Ishikawa (cell line): ENCODE results near the gene MAP2K6.

Experiments used
- CREB1 ChIP-seq: IDR thresholded peaks from 2 replicates; pipeline ENCODE4 v1.6.1; 2012; ENCODE audit warnings: low read depth
- EP300 ChIP-seq: IDR thresholded peaks from 2 replicates; pipeline ENCODE4 v1.6.1; 2012; ENCODE audit warnings: borderline replicate concordance
- FOXM1 ChIP-seq: IDR thresholded peaks from 2 replicates; pipeline ENCODE4 v1.6.1; 2012; ENCODE audit warnings: low read depth, borderline replicate concordance
- RAD21 ChIP-seq: IDR thresholded peaks from 2 replicates; pipeline ENCODE4 v1.6.1; 2012; ENCODE audit warnings: low read depth
- TCF12 ChIP-seq: IDR thresholded peaks from 2 replicates; pipeline ENCODE4 v1.6.1; 2012; ENCODE audit warnings: low read depth
- ZBTB7A ChIP-seq: IDR thresholded peaks from 2 replicates; pipeline ENCODE4 v1.6.1; 2012; ENCODE audit warnings: low read depth
- TF ChIP-seq, protein P1 (sequence below): IDR thresholded peaks from 2 replicates; pipeline ENCODE4 v1.6.1; 2012
- TF ChIP-seq, protein P2 (sequence below): IDR thresholded peaks from 2 replicates; pipeline ENCODE4 v1.6.1; 2012

DNA sequence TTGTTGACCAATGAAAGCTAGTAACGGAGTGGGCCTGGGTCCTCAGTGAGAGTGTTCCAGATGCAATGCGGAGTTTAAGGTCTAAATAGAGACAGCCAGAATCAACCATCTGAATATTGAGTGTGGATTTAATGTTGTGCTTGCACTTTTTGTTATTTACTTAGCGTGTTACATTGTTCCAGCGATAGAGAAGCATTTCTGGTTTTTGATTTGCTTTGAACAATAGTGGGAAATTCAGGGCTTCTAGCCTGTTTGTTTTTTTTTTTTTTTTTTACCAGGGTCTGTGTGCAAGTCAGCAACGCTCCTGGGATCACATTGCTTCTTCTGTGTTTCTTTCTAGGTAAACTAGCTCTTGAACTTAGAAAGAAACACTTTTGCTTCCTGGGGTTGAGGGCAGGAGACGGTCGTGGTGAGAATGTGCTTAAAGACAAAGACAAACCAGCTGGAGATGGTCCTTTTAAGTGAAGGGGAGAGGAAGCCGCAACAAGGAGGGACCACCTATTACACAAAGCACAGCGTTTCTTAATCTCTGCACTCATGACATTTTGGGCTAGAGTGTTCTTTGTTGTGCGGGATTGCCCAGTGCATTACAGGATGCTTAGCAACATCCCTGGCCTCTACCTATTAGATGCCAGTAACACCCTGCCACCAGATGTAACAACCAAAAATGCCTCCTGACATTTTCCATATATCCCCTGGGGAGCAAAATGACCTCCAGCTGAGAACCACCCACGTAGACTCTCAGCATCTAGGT, 119.2 kb downstream of the MAP2K6 start:
- no peak for TF ChIP-seq ZBTB7A
- no peak for TF ChIP-seq EP300
- TF ChIP-seq CREB1: no peak
- TF ChIP-seq, protein P1, sequence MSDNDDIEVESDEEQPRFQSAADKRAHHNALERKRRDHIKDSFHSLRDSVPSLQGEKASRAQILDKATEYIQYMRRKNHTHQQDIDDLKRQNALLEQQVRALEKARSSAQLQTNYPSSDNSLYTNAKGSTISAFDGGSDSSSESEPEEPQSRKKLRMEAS: no peak
- TF ChIP-seq, protein P2, sequence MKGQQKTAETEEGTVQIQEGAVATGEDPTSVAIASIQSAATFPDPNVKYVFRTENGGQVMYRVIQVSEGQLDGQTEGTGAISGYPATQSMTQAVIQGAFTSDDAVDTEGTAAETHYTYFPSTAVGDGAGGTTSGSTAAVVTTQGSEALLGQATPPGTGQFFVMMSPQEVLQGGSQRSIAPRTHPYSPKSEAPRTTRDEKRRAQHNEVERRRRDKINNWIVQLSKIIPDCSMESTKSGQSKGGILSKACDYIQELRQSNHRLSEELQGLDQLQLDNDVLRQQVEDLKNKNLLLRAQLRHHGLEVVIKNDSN: no peak
- TF ChIP-seq FOXM1: no peak
- TF ChIP-seq TCF12: no peak
- no peak for TF ChIP-seq RAD21
